Liver (tissue), 9 donors: ENCODE measurements around the gene NR1D1. TPM values are rescaled to one million over a fixed set of nuclear protein-coding genes. Genes with fewer than 3 reads are reported as not detected.

Source experiments
- DNase-seq: peaks from one replicate; pipeline ENCODE4 v3.0.0-alpha.2; 2017; ENCODE audit warnings: low spot score
- H3K27ac ChIP-seq, 2 donors: one replicate each; pipeline ENCODE4 v1.7.0; 2013; ENCODE audit warnings: inconsistent platforms in 2 of 2, low read length in 2 of 2, control low read depth in 1 of 2, low read depth in 1 of 2, mild to moderate bottlenecking in 1 of 2
- H3K27me3 ChIP-seq, 4 donors: one replicate each; pipeline versions ENCODE4 v1.6.1 to v1.7.0; 2013; ENCODE audit warnings: low read length in 3 of 4, inconsistent platforms in 1 of 4, mild to moderate bottlenecking in 1 of 4, moderate library complexity in 1 of 4; ENCODE audit not compliant: control insufficient read depth in 4 of 4, insufficient read depth in 4 of 4
- H3K36me3 ChIP-seq, 4 donors: one replicate each; pipeline versions ENCODE4 v1.6.1 to v1.7.0; 2013; ENCODE audit warnings: low read length in 3 of 4, mild to moderate bottlenecking in 3 of 4, low read depth in 1 of 4, moderate library complexity in 1 of 4; ENCODE audit not compliant: control insufficient read depth in 4 of 4, insufficient read depth in 3 of 4
- H3K4me1 ChIP-seq, 4 donors: one replicate each; pipeline versions ENCODE4 v1.6.1 to v1.7.0; 2013; ENCODE audit warnings: low read length in 3 of 4, mild to moderate bottlenecking in 3 of 4, moderate library complexity in 1 of 4; ENCODE audit not compliant: control insufficient read depth in 4 of 4, insufficient read depth in 4 of 4
- H3K4me3 ChIP-seq, 3 donors: one replicate each; pipeline versions ENCODE4 v1.6.1 to v1.7.0; 2013; ENCODE audit warnings: low read length in 3 of 3, control low read depth in 1 of 3, low read depth in 1 of 3, mild to moderate bottlenecking in 1 of 3
- H3K9ac ChIP-seq, 2 donors: one replicate each; pipeline ENCODE4 v1.7.0; 2013; ENCODE audit warnings: low read length in 2 of 2, mild to moderate bottlenecking in 2 of 2, moderate library complexity in 2 of 2, control low read depth in 1 of 2, low read depth in 1 of 2
- H3K9me3 ChIP-seq, 4 donors: one replicate each; pipeline versions ENCODE4 v1.6.1 to v1.7.0; 2013; ENCODE audit warnings: low read length in 3 of 4; ENCODE audit not compliant: control insufficient read depth in 4 of 4
- CTCF ChIP-seq: fragments of 150-350 bp; IDR thresholded peaks from 2 replicates; pipeline ENCODE4 v1.5.1; 2017; ENCODE audit warnings: improper control_type of control experiment, low read depth, low read length; ENCODE audit not compliant: missing input control
- EGR1 ChIP-seq, 2 donors: IDR thresholded peaks; 2 replicates each; pipeline ENCODE4 v1.6.1; 2016 to 2018; ENCODE audit warnings: antibody characterized with exemption in 2 of 2, low read depth in 2 of 2
- FOXA1 ChIP-seq: IDR thresholded peaks from 2 replicates; pipeline ENCODE4 v1.6.1; 2016; ENCODE audit warnings: antibody characterized with exemption
- FOXA2 ChIP-seq: IDR thresholded peaks from 2 replicates; pipeline ENCODE4 v1.6.1; 2016; ENCODE audit warnings: antibody characterized with exemption
- GABPA ChIP-seq, 2 donors: IDR thresholded peaks in 1 of 2; conservative IDR thresholded peaks in 1 of 2; 2 replicates each; pipeline ENCODE4 v1.6.1; 2016; ENCODE audit warnings: antibody characterized with exemption in 2 of 2, mild to moderate bottlenecking in 1 of 2, moderate library complexity in 1 of 2
- HNF4A ChIP-seq, 2 donors: conservative IDR thresholded peaks; 2 replicates each; pipeline ENCODE4 v1.6.1; 2016; ENCODE audit warnings: antibody characterized with exemption in 2 of 2, mild to moderate bottlenecking in 2 of 2
- HNF4G ChIP-seq: IDR thresholded peaks from 2 replicates; pipeline ENCODE4 v1.6.1; 2016; ENCODE audit warnings: antibody characterized with exemption
- JUND ChIP-seq, 2 donors: IDR thresholded peaks; 2 replicates each; pipeline ENCODE4 v1.6.1; 2016; ENCODE audit warnings: antibody characterized with exemption in 2 of 2
- MAX ChIP-seq: IDR thresholded peaks from 2 replicates; pipeline ENCODE4 v1.6.1; 2016; ENCODE audit warnings: antibody characterized with exemption
- RAD21 ChIP-seq, 2 donors: IDR thresholded peaks; 2 replicates each; pipeline ENCODE4 v1.6.1; 2016; ENCODE audit warnings: antibody characterized with exemption in 2 of 2, mild to moderate bottlenecking in 2 of 2
- REST ChIP-seq: IDR thresholded peaks from 2 replicates; pipeline ENCODE4 v1.6.1; 2016; ENCODE audit warnings: antibody characterized with exemption, mild to moderate bottlenecking
- RXRA ChIP-seq, 2 donors: IDR thresholded peaks; 2 replicates each; pipeline ENCODE4 v1.6.1; 2017 to 2018; ENCODE audit warnings: antibody characterized with exemption in 2 of 2, mild to moderate bottlenecking in 1 of 2
- SP1 ChIP-seq: IDR thresholded peaks from 2 replicates; pipeline ENCODE4 v1.6.1; 2018; ENCODE audit warnings: antibody characterized with exemption, mild to moderate bottlenecking
- YY1 ChIP-seq: IDR thresholded peaks from 2 replicates; pipeline ENCODE4 v1.6.1; 2016; ENCODE audit warnings: antibody characterized with exemption, mild to moderate bottlenecking
- ZBTB33 ChIP-seq: IDR thresholded peaks from 2 replicates; pipeline ENCODE4 v1.6.1; 2016; ENCODE audit warnings: antibody characterized with exemption
- WGBS: extraction: QIAGEN DNeasy Blood & Tissue Kit; methylation state at CpG from one replicate; pipeline ENCODE4 v1.1.7; 2013; 5-methylcytosine and 5-hydroxymethylcytosine counted together
- polyA plus RNA-seq, 2 donors: library from polyadenylated mRNA; stranded (reverse) in 1 of 2; unstranded in 1 of 2; fragments of 200-250 nt in 1 of 2; fragments of >200 nt in 1 of 2; fragmentation: Nextera tagmentation in 1 of 2; extraction: Ambion mirVana in 1 of 2; gene quantifications; one replicate each; pipeline versions ENCODE4 v1.2.1 to v1.2.3, GENCODE V29; 2013 to 2015
- total RNA-seq, 2 donors: library from RNA; depleted of rRNA; stranded (reverse); fragments of >200 nt; gene quantifications; one replicate each; pipeline ENCODE4 v1.2.3, GENCODE V29; 2014
- donor health status: healthy.
- donor health status: healthy.
- donor health status: healthy.
- donor health status: healthy.
- donor health status: healthy.

The NR1D1 gene
- total and polyA plus RNA-seq, 4 donors, result 0.84 to 13.7 (median 5.6) TPM

- Histone ChIP-seq H3K9ac (peak overlapping the region; percentile 8 to 57), H3K36me3 (no peaks in the 10 kb centered on the region), H3K27ac (peak overlapping the region; percentile 86 to 99), H3K9me3 (no peaks in the 10 kb centered on the region), H3K4me3 (no peak overlapping the region), H3K4me1 (peaks cover 11 to 74% (median 52%) of the 10 kb centered on the region in 4 donors), H3K27me3 (no peaks in the 10 kb centered on the region)
- no peak for TF ChIP-seq REST
- TF ChIP-seq YY1, result no peak
- no peak for TF ChIP-seq CTCF
- no peak for TF ChIP-seq SP1
- no peak for TF ChIP-seq HNF4G
- no peak for TF ChIP-seq MAX
- WGBS, result 61% methylated on average over 4 of the region's 4 CpGs
- DNase-seq, result no peak
Measured at GRCh38 chr17:40112718-40113109, 12.3 kb upstream of the NR1D1 start.

- TF ChIP-seq FOXA2 (no peak), HNF4A (conservative IDR thresholded peaks at IDR 0.05) (no peak)
- Histone ChIP-seq H3K4me3 (no peak overlapping the region), H3K9me3 (no peaks in the 10 kb centered on the region), H3K27me3 (no peaks in the 10 kb centered on the region), H3K9ac (peak overlapping the region; percentile 8 to 57), H3K36me3 (no peaks in the 10 kb centered on the region), H3K27ac (peak overlapping the region; percentile 86 to 99), H3K4me1 (peaks cover 11 to 79% (median 57%) of the 10 kb centered on the region in 4 donors)
- DNase-seq, result no peak
- WGBS, result 22% methylated on average over 2 of the region's 2 CpGs
Measured at GRCh38 chr17:40112191-40112711, 11.9 kb upstream of the NR1D1 start.

- under 1% methylated on average over 12 of the region's 12 CpGs for WGBS
- Histone ChIP-seq H3K36me3 (no peaks in the 10 kb centered on the region), H3K4me3 (no peak overlapping the region), H3K9ac (peak overlapping the region; percentile 56 to 88), H3K4me1 (peaks cover 11 to 82% (median 63%) of the 10 kb centered on the region in 4 donors), H3K27ac (peak overlapping the region; percentile 86 to 99), H3K9me3 (no peaks in the 10 kb centered on the region), H3K27me3 (no peaks in the 10 kb centered on the region)
- peak; percentile 78 for DNase-seq
- TF ChIP-seq CTCF (peak; percentile 90), JUND (IDR thresholded peaks at IDR 0.05) (peak; percentile 14 to 25), FOXA2 (no peak), ZBTB33 (no peak), EGR1 (IDR thresholded peaks at IDR 0.05; ENCODE audit: low read depth in 2 of 2) (peak; percentile 12 to 74), YY1 (peak; percentile 8), RXRA (IDR thresholded peaks at IDR 0.05) (peak; percentile 69 to 87), MAX (peak; percentile 86), GABPA (IDR thresholded peaks at IDR 0.05 in 1 of 2, conservative IDR thresholded peaks at IDR 0.05 in 1 of 2) (peak; percentile 20 to 66), HNF4A (conservative IDR thresholded peaks at IDR 0.05) (peak; percentile 76 to 83), RAD21 (IDR thresholded peaks at IDR 0.05) (peak; percentile 92 to 93), FOXA1 (no peak)
Measured at GRCh38 chr17:40111221-40112128, 11.1 kb upstream of the NR1D1 start.
